ENCODE data around the gene CCDC78.

CCDC78 gene

DNA sequence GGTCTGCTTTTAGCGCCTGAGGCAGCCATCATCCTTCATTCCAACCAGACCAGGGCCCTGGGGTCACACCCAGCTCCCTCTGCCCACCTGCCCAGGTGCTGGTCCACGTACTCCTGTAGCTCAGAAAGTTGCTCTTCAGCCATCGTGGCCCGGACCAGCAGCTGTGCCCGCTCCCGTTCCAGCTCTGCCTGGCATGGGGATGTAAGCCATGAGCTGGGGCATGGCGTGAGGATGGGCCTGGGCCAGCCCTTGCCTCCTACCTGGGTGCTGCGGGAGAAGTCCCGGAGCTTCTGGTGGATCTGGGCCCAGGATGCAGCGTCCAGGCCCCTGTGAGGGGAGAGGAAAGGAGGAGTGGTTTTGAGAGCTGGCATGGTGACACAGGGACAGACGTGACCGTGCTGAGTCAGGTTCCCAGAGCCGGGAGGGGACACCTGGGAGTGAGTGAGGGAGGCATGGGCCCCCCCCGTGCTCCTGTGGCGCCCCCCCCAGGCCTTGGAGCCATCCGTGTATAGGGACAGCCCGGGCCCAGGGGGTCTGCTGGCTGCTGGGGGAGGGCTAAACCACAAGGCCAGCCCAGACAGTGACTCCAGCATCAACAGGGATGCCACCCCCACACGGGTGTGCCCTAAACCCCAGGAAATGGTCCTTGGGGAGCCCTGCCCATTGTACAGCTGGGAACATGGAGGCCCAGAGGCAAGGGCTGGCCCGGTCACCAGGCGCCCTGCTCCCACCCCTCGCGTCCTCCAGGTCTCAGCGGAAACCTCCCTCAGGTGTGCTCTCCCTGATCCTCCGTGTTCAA lies 3.2 kb downstream of the CCDC78 start:
- DNase-seq = no peak

DNA sequence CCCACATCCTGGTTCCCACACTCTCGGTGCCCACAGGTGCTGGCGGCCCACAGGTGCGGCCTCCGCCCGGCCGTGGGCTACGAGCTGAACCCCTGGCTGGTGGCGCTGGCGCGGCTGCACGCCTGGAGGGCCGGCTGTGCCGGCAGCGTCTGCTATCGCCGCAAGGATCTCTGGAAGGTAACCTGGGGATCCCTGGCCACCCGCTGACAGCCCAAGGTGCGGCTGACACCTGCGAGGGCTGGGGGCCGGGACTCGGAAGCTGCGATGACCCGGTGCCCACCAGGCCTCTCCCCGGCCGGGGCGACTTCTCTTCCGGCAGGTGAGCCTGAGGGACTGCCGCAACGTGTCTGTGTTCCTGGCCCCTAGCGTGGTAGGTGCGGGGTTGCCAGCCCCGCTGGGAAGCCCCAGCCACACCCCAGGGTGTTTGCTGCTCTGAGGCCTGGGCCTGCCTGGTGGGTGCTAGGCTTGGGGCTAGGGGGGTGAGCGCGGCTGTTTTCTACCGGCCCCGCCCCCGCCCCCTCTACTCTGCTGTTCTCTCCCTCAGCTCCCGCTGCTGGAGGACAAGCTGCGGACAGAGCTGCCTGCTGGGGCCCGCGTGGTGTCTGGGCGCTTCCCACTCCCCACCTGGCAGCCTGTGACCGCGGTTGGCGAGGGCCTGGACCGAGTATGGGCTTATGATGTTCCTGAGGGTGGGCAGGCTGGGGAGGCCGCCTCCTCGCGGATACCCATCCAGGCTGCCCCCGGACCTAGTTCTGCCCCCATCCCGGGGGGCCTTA lies 4.3 kb downstream of the CCDC78 start:
- no peak for DNase-seq

DNA sequence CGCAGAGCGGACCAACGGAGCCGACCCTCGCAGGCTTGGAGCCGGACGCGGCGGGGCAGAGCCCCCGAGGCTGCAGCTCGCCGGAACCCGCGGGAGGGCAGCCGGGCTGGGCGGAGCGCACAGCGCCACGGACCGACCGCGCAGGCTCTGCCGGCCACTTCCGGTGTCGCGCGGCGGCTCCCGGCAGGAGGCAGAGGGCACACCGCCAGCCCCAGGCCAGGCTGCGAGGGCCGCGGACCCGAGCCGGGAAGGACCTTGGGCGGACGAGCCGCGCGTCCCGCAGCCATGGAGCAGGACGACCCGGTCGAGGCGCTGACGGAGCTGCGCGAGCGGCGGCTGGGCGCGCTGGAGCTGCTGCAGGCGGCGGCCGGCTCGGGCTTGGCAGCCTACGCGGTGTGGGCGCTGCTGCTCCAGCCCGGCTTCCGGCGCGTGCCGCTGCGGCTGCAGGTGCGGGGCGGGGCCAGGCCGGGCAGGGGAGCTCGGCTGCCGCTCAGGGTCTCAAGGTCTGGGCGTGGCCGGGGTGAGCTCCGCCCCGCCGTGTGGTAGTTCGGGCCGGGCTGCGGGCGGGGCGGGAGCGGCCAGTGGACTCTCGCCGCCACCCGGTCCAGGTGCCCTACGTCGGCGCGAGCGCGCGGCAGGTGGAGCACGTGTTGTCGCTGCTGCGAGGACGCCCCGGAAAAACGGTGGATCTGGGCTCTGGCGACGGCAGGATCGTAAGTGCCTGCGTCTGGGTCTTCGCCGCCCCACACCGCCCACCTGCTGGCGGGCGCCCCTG lies 5.1 kb downstream of the CCDC78 start, which contains the start of gene ANTKMT:
Gene ANTKMT, plus strand, starts transcription at position 157 of the 775 bp plus-strand sequence. Its CDS starts 129 bp downstream, at position 286.
- peak; percentile 95 for DNase-seq

DNA sequence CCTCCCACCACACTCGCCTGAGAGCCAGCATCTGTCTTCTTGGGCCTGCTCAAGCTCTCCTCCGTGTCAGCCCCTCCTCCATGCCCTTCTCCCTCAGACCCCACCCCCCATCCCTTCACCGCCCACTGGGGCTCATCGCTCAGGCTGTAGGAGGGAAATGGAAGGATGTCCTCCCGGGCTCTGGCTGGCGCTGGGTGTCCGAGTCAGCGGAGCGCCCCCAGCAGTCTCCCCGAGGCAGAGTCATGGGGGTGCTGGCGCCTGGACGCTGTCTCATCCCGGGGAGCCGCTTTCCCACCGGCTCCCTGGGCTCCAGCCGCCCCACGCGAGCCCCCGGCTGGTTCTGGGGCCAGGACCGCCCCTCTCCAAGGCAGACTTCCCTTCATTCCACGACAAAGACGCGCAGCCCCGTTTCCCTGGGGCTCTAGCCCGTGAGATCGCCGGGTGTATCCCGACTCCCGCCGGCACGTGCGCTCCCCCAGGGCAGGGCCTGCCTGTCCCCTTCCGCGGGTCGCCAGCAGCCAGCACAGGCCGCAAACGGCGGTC lies 5.7 kb downstream of the CCDC78 start:
- DNase-seq = peak; percentile 95

DNA sequence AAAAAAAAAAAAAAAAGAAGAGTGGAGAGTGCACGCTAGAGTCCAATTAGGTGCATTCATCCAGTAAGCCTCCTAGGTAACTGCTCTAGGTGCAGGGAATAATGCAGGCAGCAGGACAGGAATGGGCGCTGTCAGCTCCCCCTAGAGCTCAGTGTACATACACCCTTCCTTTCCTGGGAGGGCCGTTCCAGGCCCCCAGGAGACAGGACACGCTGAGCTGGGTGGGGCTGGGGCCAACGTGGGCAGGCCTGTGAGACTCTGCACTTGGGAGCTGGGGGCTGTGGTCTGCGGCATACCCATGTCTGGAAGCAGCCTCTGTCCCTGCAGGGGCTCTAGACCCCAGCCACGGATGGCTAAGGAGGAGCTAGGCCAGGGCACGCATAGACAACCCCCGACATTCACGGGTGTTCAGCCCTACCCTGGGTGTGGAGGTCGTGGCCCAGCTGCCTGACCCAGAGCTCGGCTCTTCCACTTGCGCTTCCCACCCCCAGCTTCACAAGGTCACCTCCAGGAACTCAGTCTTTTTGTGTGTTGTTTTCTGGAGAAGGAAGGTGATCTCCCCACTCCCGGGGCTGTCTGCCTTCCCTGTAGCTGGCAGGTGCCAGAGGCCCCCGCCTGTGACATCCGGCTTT lies 6.3 kb downstream of the CCDC78 start:
- DNase-seq = peak; percentile 50

DNA sequence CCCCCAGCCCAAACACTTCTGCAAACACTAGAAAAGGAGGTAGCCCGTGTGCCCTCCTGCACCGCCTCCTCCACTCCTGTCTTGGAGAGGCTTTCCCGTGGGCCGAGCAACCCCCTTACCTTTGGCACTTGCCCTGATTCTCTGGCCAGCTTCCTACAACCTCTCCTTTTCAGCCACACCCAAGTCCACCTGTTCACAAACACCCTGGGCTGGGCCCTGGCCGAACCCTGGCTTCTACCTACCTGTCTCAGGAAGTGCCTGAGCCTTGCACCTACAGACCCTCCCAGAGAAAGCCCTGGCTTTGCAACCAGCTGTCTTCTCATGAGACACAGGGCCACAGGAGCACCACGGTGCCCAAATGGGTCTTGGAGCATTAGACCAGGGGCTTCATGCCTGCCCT lies 7.3 kb downstream of the CCDC78 start:
- DNase-seq = no peak

DNA sequence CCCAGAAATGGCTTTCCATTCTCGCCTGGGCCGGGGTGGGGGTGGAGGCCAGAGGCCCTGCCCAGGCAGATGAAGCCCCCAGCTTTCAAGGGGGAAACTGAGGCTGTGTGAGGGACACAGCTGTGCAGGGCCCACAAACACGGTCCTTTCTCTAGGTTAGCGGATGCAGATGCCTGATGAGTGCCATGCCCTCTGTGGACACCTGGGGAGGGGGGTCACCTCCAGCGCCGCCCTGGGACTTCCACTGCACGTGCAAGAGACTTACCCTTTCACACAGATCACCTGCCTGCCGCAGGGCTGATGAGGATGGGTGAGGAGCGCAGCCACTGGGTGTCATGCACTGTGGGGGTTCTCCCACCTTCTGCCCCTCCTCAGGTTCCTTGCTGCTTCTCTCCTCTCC lies 7.9 kb downstream of the CCDC78 start:
- no peak for DNase-seq

DNA sequence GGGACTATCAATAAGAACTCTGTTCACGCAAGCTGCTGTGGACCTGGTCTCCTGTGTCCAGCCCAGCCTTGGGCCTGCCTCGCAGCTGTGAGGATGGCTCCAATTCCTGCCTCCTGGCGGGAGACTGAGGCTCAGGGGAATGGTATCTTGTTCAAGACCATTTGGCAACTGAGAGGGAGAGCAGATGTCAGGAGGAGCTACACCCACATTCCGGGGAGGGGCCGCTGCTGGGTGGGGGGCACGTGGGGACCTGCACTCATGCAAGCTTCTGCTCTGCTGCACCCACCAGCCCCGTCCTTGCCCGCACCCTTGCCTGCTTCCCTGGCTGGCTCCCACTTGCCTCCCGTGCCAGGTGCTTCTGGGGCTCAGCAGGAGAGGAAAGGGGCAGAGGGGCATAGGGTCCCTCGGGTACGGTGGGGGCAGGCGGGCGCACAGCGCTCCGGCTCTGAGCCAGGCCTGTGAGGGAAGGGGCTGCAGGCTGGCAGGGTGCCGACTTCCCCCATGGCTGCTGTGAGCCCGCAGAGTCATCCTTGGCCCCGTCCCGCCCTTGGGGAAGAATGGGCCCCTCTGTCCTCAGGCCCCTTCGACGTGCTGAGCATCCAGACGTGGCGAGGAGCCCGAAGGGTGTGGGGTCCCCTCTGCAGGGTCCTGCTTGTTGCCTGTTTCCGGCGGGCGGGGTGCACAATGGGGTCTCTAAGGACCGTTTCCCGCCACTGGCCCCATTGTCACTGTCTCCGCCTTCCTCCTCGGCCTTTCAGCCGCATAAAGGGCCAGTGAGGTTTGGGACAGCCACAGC lies 8.6 kb downstream of the CCDC78 start:
- DNase-seq = no peak

DNA sequence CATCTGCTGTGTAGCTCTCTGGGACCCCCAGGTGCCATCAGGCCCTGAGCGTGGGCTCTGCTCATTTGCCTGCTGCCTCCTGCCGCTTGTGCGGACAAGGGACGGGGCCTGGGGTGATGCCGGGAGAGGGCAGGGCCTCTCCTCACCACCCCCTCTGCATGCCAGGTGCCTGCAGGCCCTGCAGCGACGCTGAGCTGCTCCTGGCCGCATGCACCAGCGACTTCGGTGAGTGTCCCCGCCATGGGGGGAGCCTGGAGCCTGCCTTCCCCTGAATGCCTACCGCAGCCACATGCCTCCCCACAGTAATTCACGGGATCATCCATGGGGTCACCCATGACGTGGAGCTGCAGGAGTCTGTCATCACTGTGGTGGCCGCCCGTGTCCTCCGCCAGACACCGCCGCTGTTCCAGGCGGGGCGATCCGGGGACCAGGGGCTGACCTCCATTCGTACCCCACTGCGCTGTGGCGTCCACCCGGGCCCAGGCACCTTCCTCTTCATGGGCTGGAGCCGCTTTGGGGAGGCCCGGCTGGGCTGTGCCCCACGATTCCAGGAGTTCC lies 9.4 kb downstream of the CCDC78 start:
- no peak for DNase-seq

DNA sequence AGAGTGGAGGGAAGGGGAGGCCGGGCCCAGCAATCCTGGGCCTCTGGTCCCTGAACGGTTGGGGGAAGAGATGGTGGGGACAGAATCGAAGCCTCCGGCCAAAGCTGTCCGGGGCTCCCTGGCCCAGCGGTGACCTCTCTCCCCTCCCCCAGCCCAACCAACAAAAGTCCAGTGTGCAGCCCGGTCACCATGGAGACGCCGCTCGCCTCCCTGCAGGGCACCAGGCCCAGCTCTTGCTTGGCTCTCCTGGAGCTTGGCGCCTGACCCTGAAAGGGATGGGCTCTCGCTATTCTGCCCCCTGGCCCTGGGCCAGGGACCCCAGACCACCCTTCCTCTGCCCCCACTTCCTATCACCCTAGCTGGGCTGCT lies 10.1 kb downstream of the CCDC78 start:
- DNase-seq = no peak

DNA sequence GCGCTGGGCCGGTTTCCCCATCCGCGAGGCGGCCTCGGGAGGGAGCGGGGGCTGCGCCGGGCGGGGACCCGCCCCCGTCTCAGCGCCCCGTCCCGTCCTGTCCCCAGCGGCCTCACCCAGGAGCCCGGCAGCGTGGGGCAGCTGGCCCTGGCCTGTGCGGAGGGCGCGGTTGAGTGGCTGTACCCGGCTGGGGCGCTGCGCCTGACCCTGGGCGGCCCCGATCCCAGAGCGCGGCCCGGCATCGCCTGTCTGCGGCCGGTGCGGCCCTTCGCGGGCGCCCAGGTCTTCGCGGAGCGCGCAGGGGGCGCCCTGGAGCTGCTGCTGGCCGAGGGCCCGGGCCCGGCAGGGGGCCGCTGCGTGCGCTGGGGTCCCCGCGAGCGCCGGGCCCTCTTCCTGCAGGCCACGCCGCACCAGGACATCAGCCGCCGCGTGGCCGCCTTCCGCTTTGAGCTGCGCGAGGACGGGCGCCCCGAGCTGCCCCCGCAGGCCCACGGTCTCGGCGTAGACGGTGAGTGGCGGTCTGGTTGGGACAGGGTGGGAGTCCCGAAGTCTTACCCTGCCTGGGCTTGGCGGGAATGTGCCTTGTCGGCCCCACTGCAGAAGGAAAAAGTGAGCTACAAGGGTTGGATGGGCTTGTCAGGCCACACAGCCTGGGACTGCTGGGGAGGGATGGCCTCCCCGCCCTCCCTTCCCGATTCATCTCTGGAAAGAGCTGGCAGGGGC lies 10.6 kb downstream of the CCDC78 start:
- DNase-seq = peak; percentile 41

DNA sequence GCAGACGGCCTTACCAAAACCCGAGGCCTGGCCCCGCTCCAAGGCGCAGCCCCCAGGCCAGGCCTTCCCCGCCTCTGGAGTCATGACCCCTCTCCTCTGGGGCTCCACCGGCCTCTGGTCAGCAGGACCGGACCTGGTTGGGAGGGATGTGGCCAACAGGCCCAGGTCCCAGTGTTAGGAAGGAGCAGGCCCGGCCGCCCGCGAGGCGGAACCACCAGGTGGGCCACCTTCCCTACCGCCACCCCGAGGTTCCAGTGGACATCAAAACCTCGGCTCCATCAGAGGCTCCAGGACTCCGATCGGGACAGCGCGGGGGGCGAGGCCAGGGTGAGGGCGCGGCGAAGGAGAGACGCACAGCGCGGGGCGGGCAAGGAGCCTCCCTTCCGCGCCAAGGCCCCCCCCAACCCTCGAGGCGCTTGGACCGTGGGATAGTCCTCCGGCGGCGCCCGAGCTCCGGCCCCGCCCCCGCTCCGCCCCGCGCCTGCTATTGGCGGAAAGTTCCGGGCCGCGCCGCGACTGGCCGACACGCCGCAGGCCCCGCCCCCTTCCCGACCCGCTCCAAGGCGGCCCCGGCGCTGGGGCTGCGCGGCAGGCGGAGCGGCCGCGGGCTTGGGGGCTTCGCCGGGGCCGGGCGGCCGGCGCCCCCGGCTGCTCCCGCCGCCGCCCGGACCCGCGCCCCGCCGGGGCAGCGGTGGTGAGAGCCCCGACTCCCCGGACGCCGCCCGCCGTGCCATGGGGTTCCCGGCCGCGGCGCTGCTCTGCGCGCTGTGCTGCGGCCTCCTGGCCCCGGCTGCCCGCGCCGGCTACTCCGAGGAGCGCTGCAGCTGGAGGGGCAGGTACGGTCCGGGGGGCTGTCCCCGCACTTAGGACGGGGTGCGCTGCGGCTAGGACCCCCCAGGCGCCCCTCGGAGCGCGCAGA lies 11.4 kb downstream of the CCDC78 start, which contains the start of gene METRN:
Gene METRN, plus strand, starts transcription at position 561 of the 919 bp plus-strand sequence. Its CDS starts 172 bp downstream, at position 733.
- peak; percentile 91 for DNase-seq

DNA sequence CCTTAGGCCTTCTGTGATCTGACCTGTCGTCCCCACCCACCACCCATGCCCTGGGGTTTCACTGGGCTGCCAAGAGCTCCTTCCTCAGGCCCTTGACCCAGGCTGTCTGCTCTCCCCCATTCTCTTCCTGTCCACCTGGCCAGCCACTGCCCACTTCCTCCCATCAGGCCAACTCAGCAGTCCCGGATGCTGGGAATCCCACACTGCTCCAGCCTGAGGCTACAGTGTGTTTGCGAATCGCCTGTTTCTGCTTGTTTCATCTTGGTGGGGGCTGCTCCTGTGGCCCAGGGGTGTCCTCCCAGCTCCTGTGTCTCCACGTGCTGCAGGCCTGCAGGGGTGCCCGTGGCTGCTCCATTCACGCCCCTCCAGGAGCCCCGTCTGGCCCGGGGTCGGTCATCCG lies 12.2 kb downstream of the CCDC78 start:
- DNase-seq = no peak

DNA sequence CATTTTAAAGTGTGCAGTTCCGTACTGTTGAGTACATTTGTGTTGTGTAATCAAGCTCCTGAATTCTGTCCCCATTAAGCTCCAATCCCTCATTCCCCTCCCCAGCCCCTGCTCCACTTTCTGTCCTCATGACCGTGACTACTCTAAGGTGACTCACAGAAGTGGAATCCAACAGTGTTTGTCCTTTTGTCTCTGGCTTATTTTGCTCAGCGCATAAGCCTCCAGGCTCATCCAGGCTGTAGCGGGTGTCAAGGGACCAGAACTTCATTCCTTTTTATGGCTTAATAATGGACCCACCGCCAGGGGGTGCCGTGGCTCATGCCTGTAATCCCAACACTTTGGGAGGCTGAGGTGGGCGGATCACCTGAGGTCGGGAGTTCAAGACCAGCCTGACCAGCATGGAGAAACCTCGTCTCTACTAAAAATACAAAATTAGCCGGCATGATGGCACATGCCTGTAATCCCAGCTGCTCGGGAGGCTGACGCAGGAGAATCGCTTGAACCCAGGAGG lies 13.4 kb downstream of the CCDC78 start:
- DNase-seq = peak; percentile 77

DNA sequence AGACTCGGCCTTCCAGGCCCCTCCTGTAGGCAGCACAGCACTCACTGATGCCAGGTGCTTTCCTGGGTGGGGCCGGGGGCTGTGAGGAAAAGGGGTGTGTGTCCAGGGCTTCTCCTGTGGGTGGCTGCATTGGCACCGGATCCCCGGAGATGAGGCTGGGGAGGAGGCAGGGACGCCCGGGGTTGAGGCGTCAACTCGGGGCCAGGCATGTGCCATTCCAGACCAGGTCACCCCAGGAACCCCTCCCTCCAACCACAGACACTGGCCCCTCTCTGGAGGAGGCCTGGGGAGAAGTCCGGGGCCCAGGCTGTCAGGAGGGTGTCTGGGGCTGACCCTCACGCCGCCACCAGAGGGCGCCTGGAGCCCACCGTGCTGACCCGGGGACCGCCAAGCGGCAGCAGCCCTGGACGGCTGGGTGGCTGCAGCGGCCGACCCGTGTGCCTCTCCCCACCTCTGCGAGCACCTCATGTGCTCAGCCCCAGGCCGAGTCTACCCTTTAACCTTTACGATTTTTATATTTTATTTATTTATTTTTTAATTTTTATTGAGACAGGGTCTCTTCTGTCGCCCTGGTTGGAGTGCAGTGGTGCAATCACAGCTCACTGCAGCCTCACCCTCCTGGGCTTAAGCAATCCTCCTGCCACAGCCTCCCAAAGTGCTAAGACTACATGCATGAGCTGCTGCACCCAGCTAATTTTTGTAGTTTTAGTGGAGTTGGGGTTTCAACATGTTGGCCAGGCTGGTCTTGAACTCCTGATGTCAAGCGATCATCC lies 14.5 kb downstream of the CCDC78 start:
- peak; percentile 81 for DNase-seq

DNA sequence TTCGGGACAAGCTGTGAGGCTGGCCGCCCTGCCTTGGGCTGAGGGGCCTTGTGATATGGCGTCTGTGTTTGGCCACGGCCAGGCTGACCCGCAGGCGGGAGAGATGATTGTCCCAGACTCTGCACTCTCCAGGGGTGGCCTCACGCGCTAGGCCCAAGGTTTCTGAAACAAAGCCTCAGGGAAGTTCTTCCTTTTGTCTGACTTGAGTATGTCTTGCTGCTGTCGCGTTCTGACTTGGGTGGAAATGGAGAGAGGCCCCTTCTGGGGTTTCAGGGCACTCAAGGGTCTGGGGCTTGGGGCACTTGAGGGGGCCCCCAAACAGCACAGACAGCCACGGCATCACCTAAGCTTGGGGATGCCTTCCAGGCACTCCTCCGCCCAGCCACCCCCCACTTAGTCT lies 15.2 kb downstream of the CCDC78 start:
- no peak for DNase-seq

DNA sequence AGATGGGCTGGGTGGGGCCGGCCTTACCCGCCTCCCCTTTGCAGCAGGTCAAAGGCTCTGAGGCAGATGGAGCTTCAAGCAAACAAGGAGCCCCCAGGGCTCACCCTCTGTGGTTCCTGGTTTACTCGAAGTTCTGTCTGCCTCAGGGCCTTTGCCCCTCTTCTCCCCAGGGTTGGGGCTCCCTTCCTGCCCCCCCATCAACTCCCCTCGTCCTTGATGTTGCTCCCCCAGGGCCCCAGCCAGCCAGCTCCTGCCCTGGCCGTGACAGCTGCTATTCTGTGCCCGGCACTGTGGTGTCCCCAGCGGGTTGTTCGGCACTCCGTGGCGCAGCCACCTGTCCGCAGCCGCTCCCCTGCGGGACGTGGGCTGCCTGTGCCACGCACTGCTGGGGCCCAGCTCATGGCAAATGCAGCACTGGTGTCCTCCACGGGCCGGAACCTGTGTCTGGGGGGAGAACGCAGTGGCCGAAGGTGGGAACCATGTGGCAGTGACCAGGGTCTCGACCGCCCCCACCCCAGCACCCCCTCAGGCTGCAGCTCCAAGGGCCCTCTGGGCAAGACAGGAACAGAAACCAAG lies 15.7 kb downstream of the CCDC78 start:
- DNase-seq = peak; percentile 37

Measured in NCI-H82 (cell line).